ENCODE data around the gene MYBPH. TPM values are rescaled to one million over a fixed set of nuclear protein-coding genes. Genes with fewer than 3 reads are reported as not detected.
A peak's percentile ranks its signal among the peaks of the same experiment; 100 is the strongest.

MYBPH gene
- total RNA-seq, 6 experiments from 2014 or later = 0.12 TPM; not detected in 5

GRCh38 chr1:203167913-203168200 is 7.8 kb downstream of the MYBPH start:
- no peaks in the 10 kb centered on the region for H3K27me3 ChIP-seq
- no peaks in the 10 kb centered on the region for H3K4me1 ChIP-seq
- DNase-seq (no peak), ATAC-seq (no peak)
- TF ChIP-seq POLR2A (IDR thresholded peaks at IDR 0.05) (no peak), CTCF (IDR thresholded peaks at IDR 0.05) (no peak)
- no CpG with 5 or more reads among the region's 5 CpGs for WGBS (ENCODE audit: insufficient coverage, low coverage, low lambda C conversion rate, missing lambda C conversion rate)
- no peak overlapping the region for H3K4me3 ChIP-seq
- H3K9me3 ChIP-seq = no peaks in the 10 kb centered on the region
- H3K36me3 ChIP-seq = no peaks in the 10 kb centered on the region
- intact Hi-C loops (cut with DNase I) = loop anchor here in 1 of 2 donors (5.0 kb wide), 1 partner anchor 49 kb away; no protein-coding TSS in a partner anchor
- H3K27ac ChIP-seq = no peak overlapping the region

DNA sequence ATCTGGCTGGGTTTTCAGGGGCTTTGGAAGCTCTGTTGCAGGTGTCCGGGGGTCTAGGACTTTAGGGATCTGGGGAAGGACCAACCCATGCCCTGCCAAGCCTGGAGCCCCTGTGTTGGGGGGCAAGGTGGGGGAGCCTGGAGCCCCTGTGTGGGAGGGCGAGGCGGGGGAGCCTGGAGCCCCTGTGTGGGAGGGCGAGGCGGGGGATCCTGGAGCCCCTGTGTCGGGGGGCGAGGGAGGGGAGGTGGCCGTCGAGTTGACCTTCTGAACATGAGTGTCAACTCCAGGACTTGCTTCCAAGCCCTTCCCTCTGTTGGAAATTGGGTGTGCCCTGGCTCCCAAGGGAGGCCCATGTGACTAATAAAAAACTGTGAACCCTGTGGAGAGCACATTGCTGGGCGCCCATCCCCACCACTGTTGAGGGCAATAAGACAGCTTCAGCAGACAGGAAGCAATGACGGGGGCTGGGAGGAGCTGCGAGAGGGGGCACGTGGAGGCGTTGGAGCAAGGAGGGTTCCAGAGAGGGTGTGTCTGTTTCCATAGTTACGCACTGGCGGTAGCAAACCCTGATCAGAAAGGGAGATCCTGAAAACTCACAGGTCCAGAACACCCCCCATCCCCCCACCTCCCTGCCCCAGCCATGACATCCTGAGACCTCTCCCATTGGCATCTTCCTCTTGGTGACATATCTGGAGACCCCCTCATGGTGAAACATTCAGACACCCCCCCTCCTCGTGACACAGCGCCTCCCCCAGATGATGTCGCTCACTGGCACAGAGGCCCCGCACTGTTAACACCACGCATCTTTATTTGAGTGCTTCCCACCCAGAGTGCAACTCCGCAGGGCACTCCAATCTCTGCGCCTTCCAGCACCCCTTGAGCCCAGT is 8.4 kb downstream of the MYBPH start:
- no peaks in the 10 kb centered on the region for H3K27me3 ChIP-seq
- no peak for DNase-seq
- no peak overlapping the region for H3K27ac ChIP-seq
- ATAC-seq = no peak
- TF ChIP-seq POLR2A (IDR thresholded peaks at IDR 0.05) (no peak), CTCF (IDR thresholded peaks at IDR 0.05) (no peak)
- H3K36me3 ChIP-seq = no peaks in the 10 kb centered on the region
- WGBS (ENCODE audit: insufficient coverage, low coverage, low lambda C conversion rate, missing lambda C conversion rate) = 61% methylated on average over 11 of the region's 23 CpGs
- no peaks in the 10 kb centered on the region for H3K9me3 ChIP-seq
- no peak overlapping the region for H3K4me3 ChIP-seq
- intact Hi-C loops (cut with DNase I) = loop anchor here in 1 of 2 donors (5.0 kb wide), 1 partner anchor 50 kb away; no protein-coding TSS in a partner anchor
- no peaks in the 10 kb centered on the region for H3K4me1 ChIP-seq

GRCh38 chr1:203166192-203166940 is 9.3 kb downstream of the MYBPH start:
- no peak for TF ChIP-seq POLR2A (IDR thresholded peaks at IDR 0.05)
- peak; percentile 38 to 60 (median 52) for TF ChIP-seq CTCF (IDR thresholded peaks at IDR 0.05)
- Histone ChIP-seq H3K4me3 (no peak overlapping the region), H3K27me3 (no peaks in the 10 kb centered on the region), H3K36me3 (no peaks in the 10 kb centered on the region), H3K9me3 (no peaks in the 10 kb centered on the region), H3K4me1 (no peaks in the 10 kb centered on the region), H3K27ac (no peak overlapping the region)
- 58% methylated on average over 4 of the region's 14 CpGs for WGBS (ENCODE audit: insufficient coverage, low coverage, low lambda C conversion rate, missing lambda C conversion rate)
- intact Hi-C loops (cut with DNase I) = loop anchor here in 1 of 2 donors (5.0 kb wide), 1 partner anchor 51 kb away; no protein-coding TSS in a partner anchor
- peak in 2 of 3 donors; percentile 63 to 71 for DNase-seq
- peak; percentile 76 to 97 (median 89) for ATAC-seq

DNA sequence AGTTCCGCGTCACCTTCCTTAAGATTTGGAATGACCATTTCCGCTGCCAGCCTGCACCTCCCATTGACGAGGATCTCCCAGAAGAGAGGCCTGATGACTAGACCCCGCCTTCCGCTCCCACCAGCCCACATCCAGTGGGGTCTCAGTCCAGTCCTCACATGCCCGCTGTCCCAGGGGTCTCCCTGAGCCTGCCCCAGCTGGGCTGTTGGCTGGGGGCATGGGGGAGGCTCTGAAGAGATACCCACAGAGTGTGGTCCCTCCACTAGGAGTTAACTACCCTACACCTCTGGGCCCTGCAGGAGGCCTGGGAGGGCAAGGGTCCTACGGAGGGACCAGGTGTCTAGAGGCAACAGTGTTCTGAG is 9.8 kb downstream of the MYBPH start:
- H3K4me1 ChIP-seq = no peaks in the 10 kb centered on the region
- DNase-seq (no peak), ATAC-seq (no peak)
- TF ChIP-seq CTCF (IDR thresholded peaks at IDR 0.05) = no peak
- no peak for TF ChIP-seq POLR2A (IDR thresholded peaks at IDR 0.05)
- no peak overlapping the region for H3K4me3 ChIP-seq
- no peaks in the 10 kb centered on the region for H3K27me3 ChIP-seq
- H3K27ac ChIP-seq = no peak overlapping the region
- H3K36me3 ChIP-seq = no peaks in the 10 kb centered on the region
- no peaks in the 10 kb centered on the region for H3K9me3 ChIP-seq
- 89% methylated on average over 8 of the region's 8 CpGs for WGBS (ENCODE audit: insufficient coverage, low coverage, low lambda C conversion rate, missing lambda C conversion rate)
- intact Hi-C loops (cut with DNase I) = loop anchor here in 1 of 2 donors (5.0 kb wide), 1 partner anchor 52 kb away; no protein-coding TSS in a partner anchor

All from right lobe of liver (tissue), 6 donors.